ENCODE data around the gene AKAP6.

DNA sequence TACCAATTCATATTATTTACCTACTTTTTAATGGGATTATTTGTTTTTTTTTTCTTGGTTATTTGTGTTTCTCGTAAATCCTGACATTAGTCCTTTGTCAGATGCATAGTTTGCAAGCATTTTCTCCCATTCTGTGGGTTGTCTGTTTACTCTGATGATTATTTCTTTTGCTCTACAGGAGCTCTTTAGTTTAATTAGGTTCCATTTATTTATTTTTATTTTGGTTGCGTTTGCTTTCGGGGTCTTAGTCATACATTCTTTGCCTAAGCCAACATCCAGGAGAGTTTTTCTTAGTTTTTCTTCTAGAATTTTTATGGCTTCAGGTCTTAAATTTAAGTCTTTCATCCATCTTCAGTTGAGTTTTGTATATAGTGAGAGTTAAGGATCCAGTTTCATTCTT, 289.9 kb downstream of the AKAP6 start:
- TF ChIP-seq, protein P1, sequence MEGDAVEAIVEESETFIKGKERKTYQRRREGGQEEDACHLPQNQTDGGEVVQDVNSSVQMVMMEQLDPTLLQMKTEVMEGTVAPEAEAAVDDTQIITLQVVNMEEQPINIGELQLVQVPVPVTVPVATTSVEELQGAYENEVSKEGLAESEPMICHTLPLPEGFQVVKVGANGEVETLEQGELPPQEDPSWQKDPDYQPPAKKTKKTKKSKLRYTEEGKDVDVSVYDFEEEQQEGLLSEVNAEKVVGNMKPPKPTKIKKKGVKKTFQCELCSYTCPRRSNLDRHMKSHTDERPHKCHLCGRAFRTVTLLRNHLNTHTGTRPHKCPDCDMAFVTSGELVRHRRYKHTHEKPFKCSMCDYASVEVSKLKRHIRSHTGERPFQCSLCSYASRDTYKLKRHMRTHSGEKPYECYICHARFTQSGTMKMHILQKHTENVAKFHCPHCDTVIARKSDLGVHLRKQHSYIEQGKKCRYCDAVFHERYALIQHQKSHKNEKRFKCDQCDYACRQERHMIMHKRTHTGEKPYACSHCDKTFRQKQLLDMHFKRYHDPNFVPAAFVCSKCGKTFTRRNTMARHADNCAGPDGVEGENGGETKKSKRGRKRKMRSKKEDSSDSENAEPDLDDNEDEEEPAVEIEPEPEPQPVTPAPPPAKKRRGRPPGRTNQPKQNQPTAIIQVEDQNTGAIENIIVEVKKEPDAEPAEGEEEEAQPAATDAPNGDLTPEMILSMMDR (conservative IDR thresholded peaks at IDR 0.05), result no peak
- TF ChIP-seq ZFX (IDR thresholded peaks at IDR 0.05), result no peak
